DMS 273 (cell line): Measurements from ENCODE around the gene SLC22A17.

ENCODE experiments used
- DNase-seq: peaks from one replicate; lab custom pipeline; 2025; ENCODE audit not compliant: unreplicated experiment; lab: John Stamatoyannopoulos, UW

SLC22A17 gene

DNA sequence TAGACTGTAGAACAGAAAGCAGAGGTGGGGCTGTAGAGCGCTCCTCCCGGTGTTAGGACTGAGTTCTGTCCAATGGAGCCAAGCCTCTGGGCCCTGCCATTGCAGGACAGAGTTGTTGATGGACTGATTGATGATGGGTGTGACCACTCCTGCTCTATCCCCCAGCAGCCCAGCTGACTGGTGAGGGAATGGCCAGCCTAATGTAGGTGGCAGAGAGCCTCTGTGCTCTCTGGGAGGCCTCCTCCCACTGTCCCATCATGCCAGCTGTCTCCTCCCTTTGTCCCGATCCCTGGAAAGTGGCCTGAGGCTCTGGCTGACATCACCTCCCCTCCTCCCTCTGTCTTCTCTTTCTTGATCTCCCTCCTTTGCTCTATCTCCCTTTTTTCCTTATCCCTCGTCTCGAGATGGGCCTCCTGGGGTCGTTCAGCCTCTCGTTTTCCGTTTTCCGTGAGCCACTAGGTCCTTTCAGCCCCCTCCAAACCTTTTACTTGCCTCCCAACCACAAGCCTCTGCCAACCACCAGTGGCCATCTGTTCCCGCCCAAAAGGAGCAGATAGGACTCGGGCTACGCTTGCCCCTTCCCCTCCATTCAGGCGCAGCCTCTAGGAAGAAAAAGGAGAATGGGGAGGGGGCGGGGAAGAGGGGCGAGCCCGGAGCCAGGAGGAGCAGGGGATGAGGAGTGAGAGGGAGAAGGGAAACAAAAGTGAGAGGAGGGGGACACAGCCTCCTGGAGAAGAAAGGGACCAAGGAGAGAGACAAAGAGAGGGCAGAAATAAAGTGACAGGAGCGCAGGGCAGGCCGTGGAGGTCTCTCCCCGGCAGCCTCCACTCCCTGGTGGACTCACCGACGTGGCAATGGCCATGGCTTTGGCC is 11.7 kb upstream of the SLC22A17 start:
- DNase-seq: no peak

- DNase-seq: peak; percentile 36
Observed at GRCh38 chr14:23362200-23362599, 9.5 kb upstream of the SLC22A17 start.

- no peak for DNase-seq
Observed at GRCh38 chr14:23361763-23362162, 9.1 kb upstream of the SLC22A17 start.

GRCh38 chr14:23361320-23361719 is 8.6 kb upstream of the SLC22A17 start:
- DNase-seq: no peak

DNA sequence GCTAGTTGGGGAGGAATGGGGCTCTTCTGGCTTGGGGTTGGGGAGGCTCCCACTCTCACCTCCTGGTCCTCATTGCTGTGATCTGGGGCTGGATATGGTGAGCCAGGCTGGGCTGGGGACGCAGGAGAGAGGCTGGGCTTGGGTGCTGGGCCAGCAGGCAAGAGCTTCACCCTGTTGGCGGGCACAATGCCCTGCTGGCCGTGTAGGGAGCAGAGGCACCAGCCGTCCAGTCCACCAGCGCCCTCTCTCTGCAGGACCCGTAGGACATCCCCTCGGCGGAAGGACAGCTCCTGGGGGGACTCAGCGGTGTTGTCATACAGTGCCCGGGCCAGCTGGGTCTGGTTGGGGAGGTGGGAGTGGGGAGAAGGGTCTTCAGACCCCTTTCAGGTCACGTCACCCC is 7.8 kb upstream of the SLC22A17 start:
- DNase-seq: no peak

GRCh38 chr14:23359722-23360447 is 7.2 kb upstream of the SLC22A17 start:
- DNase-seq: no peak

- no peak for DNase-seq
Observed at GRCh38 chr14:23359167-23359626, 6.5 kb upstream of the SLC22A17 start.

- no peak for DNase-seq
Observed at GRCh38 chr14:23358553-23359166, 6.0 kb upstream of the SLC22A17 start.

DNA sequence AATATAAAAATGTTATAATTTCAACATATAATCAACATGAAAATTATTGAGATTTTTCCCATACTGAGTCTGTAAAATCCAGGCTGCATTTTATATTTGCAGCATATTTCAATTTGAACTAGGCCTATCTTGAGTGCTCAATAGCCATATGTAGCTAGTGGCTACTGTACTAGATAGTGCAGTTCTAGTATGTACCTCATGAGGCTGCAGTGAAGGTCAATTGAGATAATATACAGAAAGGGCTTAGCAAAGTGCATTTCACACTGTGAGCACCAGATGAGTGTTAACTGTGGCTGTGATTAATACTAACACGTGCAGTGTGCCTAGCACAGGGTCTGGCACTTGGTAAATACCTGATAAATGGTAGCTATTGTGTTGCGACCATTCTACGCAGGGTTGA is 5.4 kb upstream of the SLC22A17 start:
- no peak for DNase-seq

DNA sequence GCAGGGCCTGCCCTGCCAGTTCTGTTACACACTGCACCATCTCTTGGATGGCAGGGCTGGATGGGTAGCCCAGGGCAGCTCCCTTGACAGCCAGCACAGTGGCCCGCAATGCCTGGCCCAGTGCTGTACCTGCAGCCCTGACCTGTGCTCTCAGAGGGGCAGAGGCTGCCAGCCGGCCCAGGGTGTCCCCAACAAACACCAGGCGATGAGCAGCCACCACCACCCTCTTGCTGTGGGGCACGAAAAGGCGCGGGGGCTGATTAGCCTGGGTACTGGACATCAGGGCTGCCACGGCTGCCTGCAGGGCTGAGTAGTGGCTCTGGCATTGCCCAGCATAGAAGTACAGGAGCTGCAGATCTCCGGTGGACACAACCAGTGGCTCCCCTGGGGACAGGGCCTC is 4.6 kb upstream of the SLC22A17 start:
- no peak for DNase-seq

DNA sequence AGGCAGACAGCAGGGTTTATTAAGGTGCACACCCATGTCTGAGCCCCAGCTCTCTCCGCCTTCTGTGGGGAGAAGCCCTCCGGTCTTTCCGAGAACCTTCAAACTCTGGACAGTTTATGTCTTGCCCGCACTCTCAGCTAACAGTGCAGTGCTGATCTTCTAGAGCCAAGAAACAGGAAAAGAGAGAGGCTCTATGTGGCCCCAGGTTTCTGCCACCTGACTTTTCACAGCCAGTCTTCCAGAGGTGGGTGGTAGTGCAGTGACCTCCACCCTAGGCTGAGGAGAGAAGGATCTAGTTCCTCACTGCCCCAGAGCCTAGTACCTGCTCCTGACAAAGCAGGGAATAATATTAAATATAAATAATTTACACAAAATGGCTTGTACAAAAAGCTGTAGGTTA is 4.0 kb upstream of the SLC22A17 start:
- no peak for DNase-seq

DNA sequence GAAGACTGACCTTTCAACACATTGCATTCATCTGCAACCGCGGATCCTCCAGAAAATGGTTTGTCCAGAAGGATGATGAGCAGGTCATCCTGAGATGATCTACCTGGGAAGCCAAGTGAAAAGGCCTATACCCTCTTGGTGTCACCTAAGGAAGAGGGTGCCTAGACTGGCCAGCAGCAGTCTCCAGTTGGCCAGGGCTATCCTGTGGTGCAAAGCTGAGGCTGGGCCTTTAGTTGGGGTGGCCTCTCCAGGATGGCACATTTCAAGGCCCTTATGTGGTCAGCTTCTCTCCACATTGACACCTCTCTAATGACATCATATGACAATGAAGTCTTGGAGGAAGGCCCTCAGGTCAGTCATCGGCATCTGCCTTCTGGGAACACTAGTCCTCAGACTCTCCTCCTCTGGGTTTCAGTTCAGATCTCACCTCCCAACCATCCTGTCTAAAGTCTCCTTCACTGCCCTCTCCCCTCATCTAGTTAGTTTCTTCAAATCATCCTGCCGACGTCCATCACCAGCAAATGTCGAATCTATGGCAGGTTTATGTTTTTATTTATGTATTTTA is 3.3 kb upstream of the SLC22A17 start:
- no peak for DNase-seq

GRCh38 chr14:23354990-23355389 is 2.3 kb upstream of the SLC22A17 start:
- no peak for DNase-seq

- no peak for DNase-seq
Observed at GRCh38 chr14:23353433-23353780, 720 bp upstream of the SLC22A17 start.

- no peak for DNase-seq
Observed at GRCh38 chr14:23351681-23352505, 794 bp downstream of the SLC22A17 start.

GRCh38 chr14:23349156-23349845 is 3.4 kb downstream of the SLC22A17 start:
- no peak for DNase-seq

- DNase-seq: no peak
Observed at GRCh38 chr14:23348297-23348655, 4.4 kb downstream of the SLC22A17 start.

GRCh38 chr14:23347406-23348296 is 5.0 kb downstream of the SLC22A17 start:
- DNase-seq: no peak

DNA sequence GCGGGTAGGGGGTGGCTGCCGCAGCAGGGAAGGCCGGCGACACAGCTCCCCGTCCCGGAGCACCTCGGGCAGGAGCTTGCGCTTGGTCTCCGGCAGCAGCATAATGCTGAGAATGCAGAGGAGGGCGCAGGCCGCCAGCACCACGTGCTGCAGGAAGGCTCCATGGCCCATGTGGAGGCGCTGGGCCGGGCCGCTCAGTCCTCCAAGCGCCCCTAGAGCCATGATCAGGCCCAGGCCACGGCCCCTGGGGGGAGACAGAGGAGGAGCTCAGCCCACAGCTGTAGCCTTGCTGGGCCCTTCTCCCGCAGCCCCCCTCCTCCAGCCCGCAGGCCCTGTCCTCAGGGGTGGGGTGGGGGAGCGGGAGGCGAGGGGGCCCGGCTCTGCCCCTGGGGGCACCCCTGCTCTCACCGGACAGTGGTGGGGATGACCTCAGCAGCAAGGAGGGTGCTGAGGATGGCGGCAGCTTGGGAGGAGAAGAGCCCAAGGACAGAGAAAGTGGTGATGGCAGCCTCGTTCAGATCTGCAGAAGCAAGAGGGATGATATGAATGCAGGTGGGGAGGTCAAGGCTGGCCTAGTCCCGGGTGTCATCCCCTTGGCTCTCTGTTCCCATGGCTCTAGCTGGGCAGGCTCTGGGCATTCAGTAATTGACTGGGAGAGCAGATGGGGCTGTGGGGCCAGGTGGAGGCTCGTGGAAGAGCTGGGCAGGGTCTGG is 5.8 kb downstream of the SLC22A17 start:
- no peak for DNase-seq
